Activated CD4-positive, alpha-beta T cell treated with anti-CD3 and anti-CD28 coated beads for 24 hours (primary cell): ENCODE measurements around the gene NXT1.
A peak's percentile ranks its signal among the peaks of the same experiment; 100 is the strongest.
"Not testable (repeated sequence)": the region's sequence is repeated elsewhere in the genome, so short reads cannot be mapped to it uniquely, and the experiment has no call there.

Source experiments
- DNase-seq, 2 donors: peaks; one replicate each; pipeline ENCODE4 v3.0.0-alpha.2; 2020; ENCODE audit warnings: low read depth in 2 of 2

Gene NXT1

GRCh38 chr20:23350196-23350903, at the start of gene NXT1:
NXT1 (plus strand) TSS chr20:23350791; CDS start chr20:23354042, 3,251 bp downstream.
- DNase-seq = peak; percentile 92 to 94

GRCh38 chr20:23301436-23302050, 49.0 kb upstream of the NXT1 start:
- DNase-seq = no peak

GRCh38 chr20:23302386-23302785, 48.2 kb upstream of the NXT1 start:
- DNase-seq = no peak

GRCh38 chr20:23302801-23303200, 47.8 kb upstream of the NXT1 start:
- DNase-seq = no peak

- no peak for DNase-seq
These were observed 47.1 kb upstream of the NXT1 start for GRCh38 chr20:23303325-23304102.

- no peak for DNase-seq
These were observed 46.0 kb upstream of the NXT1 start for GRCh38 chr20:23304616-23305015.

- DNase-seq = no peak
These were observed 45.5 kb upstream of the NXT1 start for GRCh38 chr20:23305098-23305497.

GRCh38 chr20:23307393-23307792, 43.2 kb upstream of the NXT1 start:
- not testable (repeated sequence) for DNase-seq

GRCh38 chr20:23308024-23308423, 42.6 kb upstream of the NXT1 start:
- no peak for DNase-seq

GRCh38 chr20:23308908-23309307, 41.7 kb upstream of the NXT1 start:
- DNase-seq = no peak

- DNase-seq = no peak
These were observed 40.8 kb upstream of the NXT1 start for GRCh38 chr20:23309781-23310180.

- no peak for DNase-seq
These were observed 38.6 kb upstream of the NXT1 start for GRCh38 chr20:23311947-23312506.

- DNase-seq = no peak
These were observed 37.3 kb upstream of the NXT1 start for GRCh38 chr20:23313271-23313670.

GRCh38 chr20:23314699-23315098, 35.9 kb upstream of the NXT1 start:
- DNase-seq = no peak

GRCh38 chr20:23315099-23315498, 35.5 kb upstream of the NXT1 start:
- DNase-seq = no peak

- no peak for DNase-seq
These were observed 34.0 kb upstream of the NXT1 start for GRCh38 chr20:23316626-23317025.

- DNase-seq = no peak
These were observed 33.5 kb upstream of the NXT1 start for GRCh38 chr20:23317081-23317480.

GRCh38 chr20:23318347-23318746, 32.2 kb upstream of the NXT1 start:
- no peak for DNase-seq

GRCh38 chr20:23320317-23320716, 30.3 kb upstream of the NXT1 start:
- no peak for DNase-seq

- no peak for DNase-seq
These were observed 25.5 kb upstream of the NXT1 start for GRCh38 chr20:23325107-23325506.

- no peak for DNase-seq
These were observed 23.8 kb upstream of the NXT1 start for GRCh38 chr20:23326774-23327173.

GRCh38 chr20:23327617-23328333, 22.8 kb upstream of the NXT1 start:
- no peak for DNase-seq
